Large intestine (tissue), 3 donors: ENCODE data around the gene DSCAML1. TPM values are rescaled to one million over a fixed set of nuclear protein-coding genes. Genes with fewer than 3 reads are reported as not detected.

Source experiments
- DNase-seq, 2 donors: peaks; one replicate each; pipeline versions ENCODE4 v3.0.0 to v3.0.0-alpha.2; 2013
- H3K27ac ChIP-seq: one replicate; pipeline ENCODE4 v1.5.1; 2013; ENCODE audit warnings: low read length
- H3K27me3 ChIP-seq: 2 replicates; pipeline ENCODE4 v1.6.1; 2013; ENCODE audit warnings: low read length; ENCODE audit not compliant: control insufficient read depth, insufficient read depth
- H3K36me3 ChIP-seq: 2 replicates; pipeline ENCODE4 v1.6.1; 2013; ENCODE audit warnings: low read length; ENCODE audit not compliant: control insufficient read depth, insufficient read depth
- H3K4me1 ChIP-seq: one replicate; pipeline ENCODE4 v1.6.1; 2013; ENCODE audit warnings: low read length; ENCODE audit not compliant: control insufficient read depth, insufficient read depth
- H3K4me3 ChIP-seq: one replicate; pipeline ENCODE4 v1.5.1; 2013; ENCODE audit warnings: low read length
- H3K9me3 ChIP-seq: one replicate; pipeline ENCODE4 v1.6.1; 2013; ENCODE audit warnings: mild to moderate bottlenecking, low read depth, low read length, moderate library complexity; ENCODE audit not compliant: control insufficient read depth
- whole genome bisulfite sequencing: methylation state at CpG from one replicate; pipeline ENCODE4 v1.1.5; 2013; ENCODE audit warnings: low lambda C conversion rate; ENCODE audit not compliant: insufficient coverage; 5-methylcytosine and 5-hydroxymethylcytosine counted together
- polyA plus RNA-seq: library from polyadenylated mRNA; unstranded; fragments of 120-200 nt; gene quantifications from one replicate; pipeline ENCODE4 v1.2.1, GENCODE V29; 2013

The DSCAML1 gene
- polyA plus RNA-seq, 1 donor = 1.6 TPM

GRCh38 chr11:117600234-117600783 is 196.7 kb downstream of the DSCAML1 start:
- no peak for DNase-seq
- Histone ChIP-seq H3K27ac (no peak overlapping the region), H3K27me3 (peaks cover 8% of the 10 kb centered on the region), H3K9me3 (no peaks in the 10 kb centered on the region), H3K4me1 (no peaks in the 10 kb centered on the region), H3K4me3 (no peak overlapping the region), H3K36me3 (no peaks in the 10 kb centered on the region)
- WGBS = no CpG with 5 or more reads among the region's 10 CpGs

DNA sequence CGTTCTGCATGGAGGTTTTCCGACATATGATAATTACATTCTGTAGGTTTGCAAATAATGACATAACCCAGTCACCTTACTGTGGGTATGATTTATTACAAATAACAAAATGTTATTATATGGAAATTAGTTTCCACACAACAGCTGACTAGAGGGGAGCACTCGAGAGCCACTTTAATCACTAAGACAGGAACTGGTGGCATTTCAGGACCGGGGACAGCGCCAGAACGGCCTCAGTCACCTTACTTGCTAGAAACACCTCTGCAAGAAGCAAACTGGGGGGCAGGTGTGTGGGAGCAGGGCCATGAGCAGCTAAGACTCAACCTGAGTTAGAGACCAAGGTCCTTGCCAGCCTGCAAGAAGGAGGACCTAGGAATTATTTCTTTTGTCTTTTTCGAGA is 199.9 kb downstream of the DSCAML1 start:
- WGBS = no CpG with 5 or more reads among the region's 7 CpGs
- no peak overlapping the region for H3K27ac ChIP-seq

DNA sequence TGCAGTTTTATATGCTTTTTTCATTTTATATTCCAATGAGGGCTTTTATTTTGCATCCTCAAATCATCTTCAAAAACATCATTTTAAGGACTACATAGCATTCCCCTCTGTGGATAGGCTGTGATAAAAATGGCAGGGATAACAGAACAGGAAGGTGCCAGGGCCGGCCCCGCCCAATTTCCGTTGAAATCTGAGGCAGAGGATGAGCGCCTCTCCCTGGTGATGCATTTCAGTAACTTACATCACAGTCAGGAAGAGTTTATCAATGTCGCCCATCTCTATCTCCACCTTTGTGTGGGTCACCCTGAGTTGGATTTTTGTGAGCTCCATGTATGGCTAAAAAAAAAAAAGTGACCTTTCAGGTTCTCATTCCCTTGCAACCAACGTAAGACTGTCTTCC is 201.6 kb downstream of the DSCAML1 start:
- Histone ChIP-seq H3K4me3 (no peak overlapping the region), H3K4me1 (no peaks in the 10 kb centered on the region), H3K27ac (no peak overlapping the region), H3K9me3 (no peaks in the 10 kb centered on the region), H3K27me3 (peaks cover 5% of the 10 kb centered on the region), H3K36me3 (no peaks in the 10 kb centered on the region)
- WGBS = 67% methylated on average over 1 of the region's 6 CpGs
- DNase-seq = no peak

More for the DNA sequence above, 199.9 kb downstream of the DSCAML1 start:
- Histone ChIP-seq H3K4me3 (no peak overlapping the region), H3K9me3 (no peaks in the 10 kb centered on the region), H3K4me1 (no peaks in the 10 kb centered on the region), H3K36me3 (no peaks in the 10 kb centered on the region), H3K27me3 (peaks cover 8% of the 10 kb centered on the region)
- peak; percentile 28 to 58 for DNase-seq

- no peaks in the 10 kb centered on the region for H3K36me3 ChIP-seq
- no peaks in the 10 kb centered on the region for H3K27me3 ChIP-seq
- H3K4me1 ChIP-seq = no peaks in the 10 kb centered on the region
- no peak for DNase-seq
- H3K9me3 ChIP-seq = no peaks in the 10 kb centered on the region
- no peak overlapping the region for H3K27ac ChIP-seq
- no CpG with 5 or more reads among the region's 1 CpG for WGBS
- no peak overlapping the region for H3K4me3 ChIP-seq
Measured at GRCh38 chr11:117594721-117595120, 202.3 kb downstream of the DSCAML1 start.

DNA sequence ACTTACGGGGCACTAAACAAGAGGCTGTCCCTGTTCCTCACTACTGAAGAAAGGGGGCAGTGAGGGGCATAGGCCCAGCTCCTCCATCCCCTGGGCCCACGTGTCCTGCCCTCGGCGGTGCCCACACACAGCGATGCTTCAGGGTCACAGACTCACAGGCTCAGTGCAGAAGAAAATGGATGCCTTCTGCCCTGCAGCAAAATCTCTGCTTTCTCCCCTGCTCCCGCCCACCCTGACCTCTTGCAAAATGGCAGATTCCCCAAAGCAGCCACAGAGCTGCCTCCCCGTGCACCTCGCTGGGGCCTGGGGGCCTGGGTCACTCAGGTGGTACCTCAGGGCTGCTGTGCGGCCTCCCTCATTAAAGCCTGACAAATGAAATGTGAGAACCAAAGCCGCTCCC is 204.0 kb downstream of the DSCAML1 start:
- Histone ChIP-seq H3K36me3 (no peaks in the 10 kb centered on the region), H3K27ac (no peak overlapping the region), H3K27me3 (peaks cover 2% of the 10 kb centered on the region), H3K4me3 (no peak overlapping the region), H3K9me3 (no peaks in the 10 kb centered on the region), H3K4me1 (no peaks in the 10 kb centered on the region)
- no peak for DNase-seq
- WGBS = no CpG with 5 or more reads among the region's 10 CpGs

GRCh38 chr11:117591316-117592039 is 205.5 kb downstream of the DSCAML1 start:
- Histone ChIP-seq H3K27me3 (peaks cover 5% of the 10 kb centered on the region), H3K27ac (no peak overlapping the region), H3K9me3 (no peaks in the 10 kb centered on the region), H3K4me3 (no peak overlapping the region), H3K36me3 (no peaks in the 10 kb centered on the region), H3K4me1 (no peaks in the 10 kb centered on the region)
- no CpG with 5 or more reads among the region's 16 CpGs for WGBS
- no peak for DNase-seq

DNA sequence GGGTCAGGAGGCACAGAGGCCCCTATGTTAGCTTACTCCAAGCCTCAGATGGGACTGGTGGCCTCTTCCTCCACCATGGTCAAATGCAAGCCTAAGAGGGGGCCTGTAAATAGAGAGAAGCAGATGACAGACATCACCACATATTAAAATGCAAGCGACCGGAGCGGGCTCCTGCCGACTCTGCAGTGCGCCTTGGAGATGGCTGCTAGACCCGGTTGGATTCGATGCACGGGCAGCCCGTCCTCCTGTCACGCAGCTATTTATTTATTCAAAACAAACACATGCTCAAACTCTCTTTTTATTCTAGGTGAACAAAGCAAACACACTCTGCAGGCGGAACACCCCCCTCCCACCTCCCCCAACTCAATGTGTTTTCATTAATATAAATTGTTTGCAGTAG is 208.0 kb downstream of the DSCAML1 start:
- WGBS = no CpG with 5 or more reads among the region's 11 CpGs
- peaks cover 6% of the 10 kb centered on the region for H3K27me3 ChIP-seq
- no peak overlapping the region for H3K27ac ChIP-seq
- no peaks in the 10 kb centered on the region for H3K36me3 ChIP-seq
- no peak for DNase-seq
- H3K9me3 ChIP-seq = no peaks in the 10 kb centered on the region
- H3K4me3 ChIP-seq = no peak overlapping the region
- H3K4me1 ChIP-seq = no peaks in the 10 kb centered on the region

DNA sequence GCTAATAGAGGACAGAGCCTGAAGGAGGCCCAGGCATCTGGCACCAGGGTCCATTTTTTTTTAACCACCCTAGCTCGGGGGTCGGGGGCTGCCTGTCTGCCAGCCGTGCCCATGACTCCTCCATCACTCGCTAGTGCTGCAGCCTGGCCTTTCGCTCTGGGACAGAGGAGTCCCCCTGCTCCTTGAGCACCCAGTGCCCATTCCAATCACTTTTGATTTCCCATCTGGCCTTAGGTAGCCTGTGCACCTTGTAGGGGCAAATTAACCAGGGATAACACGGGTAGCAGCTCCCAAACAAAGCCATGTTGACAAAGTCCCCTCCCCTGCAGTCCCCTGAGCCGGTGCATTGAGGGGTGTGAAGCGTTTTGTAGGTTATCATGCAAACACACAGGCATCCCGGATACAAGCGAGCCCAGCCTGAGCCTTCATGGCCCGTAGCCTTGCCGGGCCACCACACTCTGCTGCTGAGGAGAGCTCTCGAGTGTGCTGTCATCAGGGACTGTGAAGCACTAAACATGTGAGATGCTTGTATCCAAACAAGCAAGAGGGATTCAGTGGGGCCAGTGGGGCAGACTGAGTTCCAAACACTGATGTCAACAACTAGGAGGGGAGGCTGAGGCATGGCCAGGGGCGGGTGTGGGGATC is 208.7 kb downstream of the DSCAML1 start:
- no CpG with 5 or more reads among the region's 14 CpGs for WGBS

GRCh38 chr11:117587416-117587815 is 209.6 kb downstream of the DSCAML1 start:
- no CpG with 5 or more reads among the region's 6 CpGs for WGBS
- H3K27me3 ChIP-seq = peaks cover 6% of the 10 kb centered on the region
- H3K36me3 ChIP-seq = no peaks in the 10 kb centered on the region
- no peaks in the 10 kb centered on the region for H3K9me3 ChIP-seq
- H3K27ac ChIP-seq = no peak overlapping the region
- no peak overlapping the region for H3K4me3 ChIP-seq
- DNase-seq = no peak
- no peaks in the 10 kb centered on the region for H3K4me1 ChIP-seq

More for the DNA sequence above, 208.7 kb downstream of the DSCAML1 start:
- no peak overlapping the region for H3K27ac ChIP-seq
- peaks cover 6% of the 10 kb centered on the region for H3K27me3 ChIP-seq
- no peak overlapping the region for H3K4me3 ChIP-seq
- DNase-seq = no peak
- no peaks in the 10 kb centered on the region for H3K9me3 ChIP-seq
- H3K36me3 ChIP-seq = no peaks in the 10 kb centered on the region
- H3K4me1 ChIP-seq = no peaks in the 10 kb centered on the region

DNA sequence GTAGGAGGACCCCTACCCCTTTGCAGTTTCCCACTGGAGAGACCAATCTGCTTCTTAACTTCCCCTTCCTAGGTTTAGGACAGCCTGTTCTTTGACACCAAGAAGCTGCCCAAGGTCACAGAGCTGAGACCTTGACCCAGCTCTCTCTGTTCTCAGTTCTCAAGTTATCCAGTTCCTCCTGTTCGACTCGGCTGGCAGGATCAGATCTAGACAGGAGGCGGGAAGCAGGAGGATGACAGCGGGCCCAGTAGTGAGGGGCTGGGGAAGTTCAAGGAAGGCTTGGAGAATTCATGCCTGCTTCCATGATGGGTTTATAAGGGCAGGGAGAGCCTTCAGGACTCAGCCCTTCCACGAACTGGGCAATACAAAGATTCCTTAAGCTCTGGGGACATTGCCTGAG is 210.6 kb downstream of the DSCAML1 start:
- no CpG with 5 or more reads among the region's 5 CpGs for WGBS
- Histone ChIP-seq H3K9me3 (no peaks in the 10 kb centered on the region), H3K36me3 (no peaks in the 10 kb centered on the region), H3K4me3 (no peak overlapping the region), H3K4me1 (no peaks in the 10 kb centered on the region), H3K27ac (no peak overlapping the region), H3K27me3 (peaks cover 6% of the 10 kb centered on the region)
- DNase-seq = no peak
